Fibroblast of the conjunctiva (primary cell): ENCODE data around the gene CALCR.
"Not testable (repeated sequence)": the region's sequence is repeated elsewhere in the genome, so short reads cannot be mapped to it uniquely, and the experiment has no call there.

Experiments
- DNase-seq: peaks from one replicate; pipeline ENCODE4 v3.0.0-alpha.2; 2010; ENCODE audit warnings: low read depth

Gene CALCR

DNA sequence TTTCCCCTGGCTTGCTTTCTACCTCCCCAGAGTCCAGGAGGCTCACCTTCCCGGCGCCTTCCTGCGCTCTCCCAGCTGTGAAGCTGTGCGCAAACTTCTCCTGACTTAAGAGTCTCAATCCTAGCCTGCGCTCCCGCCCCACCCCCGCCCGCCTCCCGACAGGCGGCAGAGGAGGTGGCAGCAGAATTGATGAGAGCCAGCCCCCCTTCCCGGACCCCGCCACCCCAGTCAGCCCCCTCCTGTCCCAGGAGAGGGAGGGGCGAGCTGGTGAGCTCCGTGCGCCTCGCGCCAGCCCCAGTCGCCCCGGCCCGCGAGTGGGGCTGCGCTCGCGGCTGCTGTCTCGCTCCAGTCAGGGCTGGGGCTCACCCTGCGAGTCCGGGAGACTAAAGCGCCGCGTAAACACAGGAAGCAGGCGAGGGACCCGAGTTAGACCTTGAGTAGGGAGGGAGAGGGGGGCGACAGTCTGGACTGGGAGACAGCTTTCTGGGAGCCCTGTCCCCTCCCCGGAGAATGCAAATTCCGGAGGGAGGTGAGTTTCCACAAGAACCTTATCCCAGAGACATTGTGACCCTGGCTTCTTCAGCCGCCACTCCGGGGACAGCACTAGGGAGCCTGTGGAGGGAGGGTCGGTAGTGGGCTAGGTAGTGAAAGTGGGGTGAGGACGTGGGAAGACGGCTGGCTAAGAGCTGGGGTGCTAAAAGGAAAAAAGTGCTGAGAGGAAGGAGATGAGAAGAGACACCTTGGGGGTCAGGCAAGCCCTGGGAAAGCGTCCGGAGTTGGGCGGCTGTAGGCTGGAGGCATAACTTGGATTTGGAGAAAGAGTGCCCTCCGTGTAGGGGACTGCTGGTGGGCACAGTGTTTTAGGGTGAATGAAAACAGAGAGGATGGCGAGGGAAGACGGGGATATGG, at the start of gene CALCR:
Gene CALCR (minus strand): TSS at position 79 of the 909 bp plus-strand sequence. CDS start 87,743 bp downstream, outside the sequence.
- no peak for DNase-seq

DNA sequence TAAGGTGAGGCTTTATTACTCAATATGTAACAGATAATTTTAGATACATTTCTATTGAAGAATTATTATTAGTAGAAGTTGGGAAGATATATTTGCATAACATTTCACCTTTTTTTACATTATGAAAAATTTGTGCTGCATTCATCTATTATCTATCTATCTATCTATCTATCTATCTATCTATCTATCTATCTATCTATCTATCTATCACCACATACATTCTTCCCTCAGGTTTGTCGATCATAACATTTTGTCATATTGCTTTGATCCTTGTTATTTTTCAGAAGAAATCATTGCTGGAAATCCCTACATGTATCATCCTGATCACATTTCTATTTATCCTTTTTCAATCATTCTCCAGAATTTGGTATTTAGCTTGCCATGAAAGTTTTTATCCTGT, 49.3 kb upstream of the CALCR start:
- DNase-seq: no peak

DNA sequence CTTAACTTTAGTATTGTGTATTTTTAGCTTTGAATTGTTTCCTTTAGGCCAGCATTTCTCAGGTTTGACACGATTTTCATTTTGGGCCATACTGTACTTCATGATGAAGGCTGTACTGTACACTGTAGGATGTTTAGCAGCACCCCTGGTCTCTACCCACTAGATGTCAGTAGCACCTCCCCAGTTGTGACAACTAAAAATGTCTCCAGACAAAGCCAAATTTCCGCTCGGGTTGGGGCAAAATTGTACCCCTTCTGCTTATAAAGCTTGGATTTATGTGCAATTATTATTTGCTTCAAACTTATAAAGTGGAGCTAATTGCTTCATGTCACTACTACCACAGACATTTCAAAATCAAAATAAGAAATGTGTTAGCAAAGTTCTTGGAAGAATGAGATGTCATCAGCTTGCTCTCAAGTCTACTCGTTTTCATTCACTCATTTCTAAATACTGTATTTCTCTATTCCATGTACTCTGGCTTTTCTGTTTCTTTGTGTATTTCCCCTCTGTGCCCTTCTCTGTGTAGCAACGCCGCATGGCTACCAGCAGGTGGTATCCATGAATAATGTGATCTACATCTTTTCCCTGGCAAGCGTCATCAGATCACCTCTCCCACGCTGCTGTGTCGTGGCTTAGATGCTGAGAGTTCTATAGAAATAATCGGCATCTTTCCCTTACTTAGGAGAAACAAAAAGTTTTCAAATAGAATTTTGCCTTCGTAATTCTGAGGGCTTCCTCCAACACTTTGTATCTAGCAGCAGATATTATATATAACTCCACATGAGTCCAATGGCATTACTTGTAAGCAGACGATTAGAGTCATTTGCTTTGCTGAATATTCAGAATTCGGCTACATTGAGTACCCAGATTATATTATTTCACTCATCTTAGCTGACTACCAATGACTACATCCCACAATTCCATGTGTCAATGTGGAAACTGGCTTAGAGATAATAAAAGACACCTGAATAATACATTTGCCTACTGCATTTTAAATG, 47.8 kb upstream of the CALCR start:
- DNase-seq: no peak

DNA sequence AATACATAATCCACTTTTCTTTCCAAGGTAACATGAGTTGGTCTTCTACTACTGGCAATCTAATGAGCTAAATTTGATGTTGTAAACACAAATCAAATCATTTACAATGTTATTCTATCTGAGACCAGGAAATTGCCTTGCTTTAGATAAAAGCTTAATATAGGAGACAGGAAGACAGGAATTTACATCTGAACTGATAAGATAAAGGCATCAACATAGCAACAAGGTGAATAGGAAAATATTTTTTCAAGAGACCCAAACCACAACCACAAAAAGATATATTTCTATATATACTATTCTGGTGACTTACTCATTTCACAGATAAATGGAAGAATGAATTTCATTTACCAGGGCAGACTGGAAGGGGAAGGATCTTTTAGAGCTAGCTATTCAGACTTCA, 46.3 kb upstream of the CALCR start:
- DNase-seq: no peak

DNA sequence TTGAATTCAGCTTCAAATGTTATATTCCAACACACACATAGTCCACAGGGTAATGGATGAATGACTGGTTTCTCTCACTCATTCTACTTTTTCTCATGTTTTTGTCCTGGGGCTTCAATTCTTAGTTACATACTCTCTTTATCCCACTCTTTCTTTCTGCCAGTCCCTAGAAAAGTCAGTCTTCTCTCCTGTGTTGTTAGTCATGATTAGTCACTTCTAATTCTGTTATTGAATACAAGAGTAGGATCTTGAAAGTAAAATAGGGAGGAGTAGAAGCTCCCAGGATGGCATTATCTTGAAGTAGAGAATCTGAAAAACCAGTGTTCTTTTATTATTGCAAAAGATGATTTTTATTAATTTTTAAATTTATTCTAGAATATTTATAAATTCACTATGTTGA, 45.5 kb upstream of the CALCR start:
- no peak for DNase-seq

DNA sequence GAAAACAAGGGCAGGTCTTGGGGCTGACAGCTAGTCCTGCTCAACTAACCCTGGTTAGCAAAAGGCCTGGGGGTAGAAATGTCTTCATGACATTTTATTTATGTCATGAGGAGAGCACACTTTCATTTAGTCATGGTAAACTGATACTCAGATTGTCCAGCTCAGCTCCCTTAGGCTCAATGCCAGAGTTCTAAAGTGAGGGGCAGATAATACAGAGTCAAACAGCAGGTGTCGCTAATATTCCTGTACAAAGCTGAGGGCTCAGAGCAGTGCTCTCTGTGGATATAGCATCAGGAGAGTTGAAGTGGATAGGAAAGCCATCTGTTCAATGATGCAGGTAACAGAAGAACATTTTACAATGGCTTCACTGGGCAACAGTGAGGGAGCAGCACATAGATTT, 26.8 kb upstream of the CALCR start:
- DNase-seq: no peak

DNA sequence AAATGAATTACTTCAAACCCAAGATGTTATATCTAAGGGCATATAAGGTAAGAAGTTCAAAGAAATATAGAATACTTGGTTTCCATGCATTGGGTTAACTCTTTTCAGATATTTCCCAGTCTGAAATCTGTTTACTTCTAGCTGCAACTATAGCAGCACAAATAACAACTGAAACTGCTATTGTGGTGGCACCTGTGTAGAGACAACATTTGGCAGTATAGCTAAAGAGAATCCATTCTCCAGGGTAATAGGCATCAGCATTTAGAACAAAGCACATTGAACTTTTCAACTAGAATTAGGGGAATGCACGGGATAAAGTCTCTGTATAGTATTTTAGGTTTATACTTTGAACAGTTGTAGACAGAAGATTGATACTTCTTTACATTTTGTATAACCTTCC, 19.7 kb upstream of the CALCR start:
- DNase-seq: no peak

DNA sequence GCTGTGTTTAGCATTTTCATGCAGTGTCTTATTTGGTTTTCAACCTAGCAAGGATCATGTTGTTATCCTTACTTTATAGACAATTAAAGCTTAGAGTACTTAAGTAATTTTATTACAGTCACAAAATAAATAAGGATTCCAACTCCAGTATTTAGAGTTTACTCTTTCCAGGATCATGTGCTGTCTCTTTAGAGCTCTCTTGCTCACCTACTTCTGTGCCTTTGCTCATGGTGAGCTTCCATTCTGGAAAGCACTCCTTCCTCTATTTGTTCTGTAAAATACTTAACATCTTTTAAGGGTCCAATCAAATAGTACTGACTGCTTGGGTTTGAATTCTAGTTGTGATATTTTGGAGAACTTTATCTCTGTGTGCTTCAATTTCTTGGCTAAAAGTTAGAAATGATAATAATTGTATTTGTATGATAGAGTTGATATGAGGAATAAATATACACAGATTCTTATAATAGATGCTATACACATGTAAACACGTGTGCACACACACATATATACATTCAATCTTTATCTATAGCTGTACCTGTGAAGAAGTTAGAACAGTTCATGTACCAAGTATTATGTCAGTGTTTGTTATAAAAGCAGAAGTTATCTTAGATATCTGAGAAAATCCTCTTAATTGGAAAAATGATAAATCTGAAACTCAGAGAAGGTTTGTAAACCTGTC, 18.2 kb upstream of the CALCR start:
- no peak for DNase-seq

DNA sequence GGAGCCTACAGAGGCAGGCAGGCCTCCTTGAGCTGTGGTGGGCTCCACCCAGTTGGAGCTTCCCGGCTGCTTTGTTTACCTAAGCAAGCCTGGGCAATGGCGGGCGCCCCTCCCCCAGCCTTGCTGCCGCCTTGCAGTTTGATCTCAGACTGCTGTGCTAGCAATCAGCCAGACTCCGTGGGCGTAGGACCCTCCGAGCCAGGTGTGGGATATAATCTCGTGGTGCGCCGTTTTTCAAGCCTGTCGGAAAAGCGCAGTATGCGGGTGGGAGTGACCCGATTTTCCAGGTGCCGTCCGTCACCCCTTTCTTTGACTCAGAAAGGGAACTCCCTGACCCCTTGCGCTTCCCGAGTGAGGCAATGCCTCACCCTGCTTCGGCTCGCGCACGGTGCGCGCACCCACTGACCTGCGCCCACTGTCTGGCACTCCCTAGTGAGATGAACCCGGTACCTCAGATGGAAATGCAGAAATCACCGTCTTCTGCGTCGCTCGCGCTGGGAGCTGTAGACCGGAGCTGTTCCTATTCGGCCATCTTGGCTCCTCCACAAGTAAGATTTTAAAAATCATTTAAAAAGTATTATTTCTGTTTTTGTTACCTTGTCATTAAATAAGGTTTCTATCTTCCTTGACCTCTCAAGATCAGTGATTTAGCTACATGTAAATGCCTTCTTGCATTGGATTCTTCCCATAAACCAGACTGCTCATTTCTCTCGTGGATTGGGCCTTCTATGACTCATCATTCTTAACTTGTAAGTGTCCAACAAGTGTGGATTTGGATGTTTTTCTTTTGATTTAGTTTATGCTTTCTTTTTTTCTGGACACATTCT, 16.9 kb upstream of the CALCR start:
- DNase-seq: not testable (repeated sequence)

DNA sequence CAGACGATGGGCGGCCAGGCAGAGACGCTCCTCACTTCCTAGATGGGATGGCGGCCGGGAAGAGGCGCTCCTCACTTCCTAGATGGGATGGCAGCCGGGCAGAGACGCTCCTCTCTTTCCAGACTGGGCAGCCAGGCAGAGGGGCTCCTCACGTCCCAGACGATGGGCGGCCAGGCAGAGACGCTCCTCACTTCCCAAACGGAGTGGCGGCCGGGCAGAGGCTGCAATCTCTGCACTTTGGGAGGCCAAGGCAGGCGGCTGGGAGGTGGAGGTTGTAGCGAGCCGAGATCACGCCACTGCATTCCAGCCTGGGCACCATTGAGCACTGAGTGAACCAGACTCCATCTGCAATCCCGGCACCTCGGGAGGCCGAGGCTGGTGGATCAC, 11.9 kb upstream of the CALCR start:
- DNase-seq: not testable (repeated sequence)

DNA sequence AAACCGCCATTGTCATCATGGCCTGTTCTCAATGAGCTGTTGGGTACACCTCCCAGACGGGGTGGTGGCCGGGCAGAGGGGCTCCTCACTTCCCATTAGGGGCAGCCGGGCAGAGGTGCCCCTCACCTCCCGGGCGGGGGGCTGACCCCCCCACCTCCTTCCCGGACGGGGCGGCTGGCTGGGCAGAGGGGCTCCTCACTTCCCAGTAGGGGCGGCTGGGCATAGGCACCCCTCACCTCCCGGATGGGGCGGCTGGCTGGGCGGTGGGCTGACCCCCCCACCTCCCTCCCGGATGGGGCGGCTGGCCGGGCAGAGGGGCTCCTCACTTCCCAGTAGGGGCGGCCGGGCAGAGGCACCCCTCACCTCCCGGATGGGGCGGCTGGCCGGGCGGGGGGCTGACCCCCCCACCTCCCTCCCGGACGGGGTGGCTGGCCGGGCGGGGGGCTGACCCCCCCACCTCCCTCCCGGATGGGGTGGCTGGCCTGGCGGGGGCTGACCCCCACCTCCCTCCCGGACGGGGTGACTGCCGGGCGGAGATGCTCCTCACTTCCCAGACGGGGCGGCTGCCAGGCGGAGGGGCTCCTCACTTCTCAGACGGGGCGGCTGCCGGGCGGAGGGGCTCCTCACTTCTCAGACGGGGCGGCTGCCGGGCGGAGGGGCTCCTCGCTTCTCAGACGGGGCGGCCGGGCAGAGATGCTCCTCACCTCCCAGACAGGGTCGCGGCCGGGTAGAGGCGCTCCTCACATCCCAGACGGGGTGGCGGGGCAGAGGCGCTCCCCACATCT, 11.4 kb upstream of the CALCR start:
- not testable (repeated sequence) for DNase-seq

DNA sequence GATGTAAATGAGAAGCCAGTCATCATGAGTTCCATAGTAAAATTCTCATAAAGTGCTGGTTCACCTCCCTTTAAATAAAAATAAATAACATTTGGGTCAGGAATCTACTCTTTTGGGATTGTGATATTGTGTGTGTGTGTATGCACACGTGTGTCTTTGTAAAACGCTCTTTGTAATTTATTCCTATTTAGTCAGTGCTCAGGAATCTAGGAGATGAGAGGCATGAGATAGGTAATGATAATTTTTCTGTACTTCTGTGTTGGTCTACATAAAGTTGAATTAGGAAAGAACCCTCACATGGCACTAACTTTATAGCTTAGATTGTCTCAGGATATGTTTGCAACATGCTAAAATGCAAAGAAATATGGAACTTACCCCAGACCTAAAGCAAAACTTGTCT, 4.9 kb upstream of the CALCR start:
- no peak for DNase-seq

DNA sequence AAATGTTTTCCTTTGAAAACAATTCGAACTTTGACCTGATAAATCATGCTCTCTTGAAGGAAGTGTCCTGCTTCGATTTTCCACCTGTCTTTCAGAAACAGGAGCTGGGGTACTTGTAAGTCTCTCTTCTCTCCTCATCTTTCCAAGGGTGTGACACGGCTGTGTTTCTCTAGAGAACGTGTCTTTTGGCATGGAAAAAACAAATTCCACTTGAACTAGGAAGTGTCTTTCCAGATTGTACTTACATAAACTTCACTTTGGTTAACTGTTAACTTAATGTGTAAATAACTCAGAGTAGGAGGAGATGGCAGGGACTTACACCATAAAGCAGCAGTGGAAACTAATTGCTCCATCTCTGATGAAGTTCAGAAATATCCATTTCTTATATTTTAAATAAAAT, 4.2 kb upstream of the CALCR start:
- no peak for DNase-seq

DNA sequence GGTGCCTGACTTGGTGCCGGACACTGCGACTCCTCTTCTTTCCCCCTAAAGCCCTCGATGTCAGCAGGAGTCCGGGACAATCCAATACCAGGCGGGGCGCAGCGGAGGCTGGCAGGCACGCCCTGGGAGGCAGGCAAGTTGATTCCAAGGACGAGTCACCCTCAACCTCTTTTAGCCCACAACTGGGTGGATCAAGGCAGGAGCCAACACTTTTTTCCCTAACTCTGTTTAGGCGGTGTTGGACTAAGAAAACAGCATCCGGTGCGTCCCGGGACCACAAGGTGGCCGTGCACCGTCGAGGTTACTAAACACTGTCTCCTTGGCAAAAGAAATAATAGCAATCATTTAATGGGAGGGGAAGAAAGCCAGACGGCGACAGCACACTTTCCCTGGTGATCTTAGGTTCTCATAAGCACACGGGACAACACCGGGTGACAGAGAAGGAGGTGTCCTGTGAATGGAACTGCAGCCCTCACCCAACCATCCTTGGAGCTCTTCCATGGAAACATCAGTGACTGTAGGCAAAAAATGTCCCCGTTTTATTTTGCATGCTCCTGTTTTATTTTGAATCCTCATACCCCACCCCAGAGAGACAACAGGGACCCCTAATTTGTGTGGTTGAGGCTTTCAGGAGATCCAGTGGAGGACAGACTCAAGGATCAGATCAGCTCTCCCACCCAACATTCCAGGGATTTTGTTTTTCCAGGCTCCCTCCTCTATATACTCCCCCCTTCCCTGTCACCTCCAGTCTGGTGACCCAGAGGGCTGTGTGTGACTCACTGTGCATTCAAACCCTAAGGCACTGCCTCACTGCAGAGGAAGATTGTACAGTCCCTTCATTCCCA, 1.3 kb upstream of the CALCR start:
- DNase-seq: no peak

DNA sequence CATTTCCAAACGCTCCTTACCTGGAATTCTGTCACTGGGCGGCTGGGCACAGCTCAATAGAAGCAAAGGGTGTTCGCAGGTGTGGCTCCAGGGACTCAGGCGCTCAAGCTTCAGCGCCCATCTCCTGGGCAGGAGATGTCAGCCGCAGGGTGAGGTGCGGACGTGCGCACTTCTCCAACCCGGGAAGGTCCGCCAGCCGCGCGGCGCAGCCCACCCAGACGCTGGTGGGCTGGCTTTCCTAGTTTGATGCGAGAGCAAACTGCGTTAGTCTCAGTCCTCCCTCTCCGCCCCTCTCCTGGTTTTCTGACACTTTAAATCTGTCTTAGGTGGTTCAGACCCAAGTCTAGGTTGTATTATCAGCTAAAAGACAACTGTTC, 267 bp downstream of the CALCR start:
- no peak for DNase-seq

DNA sequence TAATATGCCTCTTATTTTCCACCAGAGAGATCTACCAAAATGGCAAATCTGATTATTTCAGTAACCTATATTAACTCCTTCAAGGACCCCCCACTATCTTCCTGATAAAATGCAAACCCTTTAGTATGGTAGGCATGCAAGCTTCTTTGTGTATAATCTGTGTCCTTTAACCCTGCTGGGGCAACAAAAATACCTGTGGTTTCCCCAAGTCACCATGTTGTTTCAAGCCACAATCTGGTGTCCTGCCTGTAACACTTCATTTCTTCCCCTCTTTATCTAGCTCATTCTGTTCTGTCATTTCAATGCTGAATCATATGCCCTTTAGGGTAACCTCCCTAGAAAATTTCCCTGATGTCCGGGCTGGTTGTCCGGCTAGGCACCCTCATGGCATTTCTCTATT, 5.3 kb downstream of the CALCR start:
- no peak for DNase-seq

DNA sequence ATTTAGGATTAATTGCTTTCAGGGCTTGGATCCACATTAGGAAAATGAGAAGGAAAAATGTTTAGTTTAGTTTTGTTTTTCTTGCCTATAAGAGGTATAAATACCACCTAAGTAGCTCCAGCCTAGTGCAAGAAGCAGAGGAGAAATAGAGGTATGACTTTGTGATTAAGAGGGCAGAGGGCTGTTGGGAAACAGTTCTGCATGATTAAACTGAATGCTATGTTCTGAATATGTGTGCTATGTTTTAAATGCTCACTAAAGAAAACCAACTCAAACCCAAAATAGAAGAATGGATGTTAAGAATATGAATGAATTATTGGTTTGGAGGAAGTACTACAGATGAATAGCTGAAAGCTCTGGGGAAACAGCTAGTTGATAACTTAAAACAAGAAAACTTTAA, 7.6 kb downstream of the CALCR start:
- DNase-seq: no peak

DNA sequence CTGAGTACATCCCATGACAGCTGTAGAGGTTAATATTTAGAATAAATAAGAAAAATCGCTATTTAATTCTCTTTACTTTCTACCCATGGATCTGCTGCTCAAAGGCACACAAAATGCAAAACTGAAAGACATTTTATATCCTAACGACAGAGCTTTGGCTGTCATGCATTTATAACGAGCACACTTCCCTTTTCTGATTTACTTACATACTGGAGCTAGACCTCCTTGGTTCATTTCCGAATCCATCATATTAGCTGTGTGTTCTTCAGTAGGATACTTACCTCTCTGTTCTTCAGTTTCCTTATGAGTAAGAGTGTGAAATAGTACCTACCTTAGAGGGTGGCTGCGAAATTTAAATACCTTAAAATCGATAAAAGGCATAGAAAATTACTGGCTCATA, 10.9 kb downstream of the CALCR start:
- DNase-seq: no peak

DNA sequence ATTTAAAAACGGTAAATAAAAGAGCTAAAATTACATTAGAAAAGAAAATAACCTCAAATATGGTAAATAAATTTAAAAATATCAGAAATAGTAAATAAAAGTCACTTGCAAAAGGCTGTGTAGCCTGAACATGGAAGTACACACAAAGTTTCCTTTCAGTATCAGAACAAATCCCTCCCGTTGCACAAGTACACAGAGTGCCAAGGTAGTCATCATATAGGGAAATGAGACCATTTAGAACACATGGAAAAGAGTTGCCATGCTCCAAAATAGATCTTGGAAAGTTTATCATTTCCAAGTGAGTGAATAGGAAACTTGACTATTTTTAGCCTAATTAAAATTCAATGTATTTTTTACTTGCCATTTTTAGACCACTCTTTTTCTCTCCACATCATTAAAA, 11.6 kb downstream of the CALCR start:
- no peak for DNase-seq

DNA sequence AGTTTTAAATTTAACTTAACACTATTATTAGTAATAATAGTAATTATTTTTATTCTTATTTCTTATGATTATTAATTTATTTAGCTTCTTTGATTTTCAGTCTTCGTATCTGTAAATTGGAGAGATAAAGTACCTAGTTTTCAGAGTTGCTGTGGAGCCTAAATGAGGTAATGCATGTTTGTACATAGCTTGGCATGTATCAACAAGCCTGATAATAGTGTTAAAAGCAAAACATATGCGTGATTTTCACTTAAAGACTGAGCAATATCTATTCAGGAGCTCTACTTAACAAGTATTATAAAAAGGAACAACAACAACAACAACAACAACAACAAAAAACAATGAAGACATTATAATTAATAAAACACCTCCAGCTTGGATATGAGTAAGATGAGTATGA, 12.4 kb downstream of the CALCR start:
- DNase-seq: no peak
